Natural killer cell (primary cell): ENCODE data around the gene DGKB. TPM values are rescaled to one million over a fixed set of nuclear protein-coding genes. Genes with fewer than 3 reads are reported as not detected.

Experiments used
- ATAC-seq, 3 donors: fragments of 150-1000 bp in 2 of 3; fragments of 200-7000 bp in 1 of 3; cut with Tn5 transposase; 1 replicate in 1 of 3; 2 replicates in 2 of 3; pipeline ENCODE4 v1.10.0; 2021; ENCODE audit warnings: mild to moderate bottlenecking in 2 of 3, moderate library complexity in 2 of 3
- DNase-seq, 2 donors: peaks; one replicate each; pipeline versions ENCODE4 v3.0.0 to v3.0.0-alpha.2; 2013 to 2021; ENCODE audit warnings: mixed read lengths in 1 of 2
- H3K27ac ChIP-seq: one replicate; pipeline ENCODE4 v1.5.1; 2013; ENCODE audit warnings: mild to moderate bottlenecking, low read length
- H3K27me3 ChIP-seq: one replicate; pipeline ENCODE4 v1.6.1; 2013; ENCODE audit warnings: low read length; ENCODE audit not compliant: control insufficient read depth, insufficient read depth
- H3K36me3 ChIP-seq: one replicate; pipeline ENCODE4 v1.6.1; 2013; ENCODE audit warnings: low read length; ENCODE audit not compliant: control insufficient read depth, insufficient read depth
- H3K4me1 ChIP-seq: one replicate; pipeline ENCODE4 v1.6.1; 2013; ENCODE audit warnings: low read length; ENCODE audit not compliant: control insufficient read depth, insufficient read depth
- H3K4me3 ChIP-seq: one replicate; pipeline ENCODE4 v1.5.1; 2013; ENCODE audit warnings: low read length
- H3K9me3 ChIP-seq: one replicate; pipeline ENCODE4 v1.6.1; 2013; ENCODE audit warnings: low read length; ENCODE audit not compliant: control insufficient read depth, insufficient read depth
- H3K27ac Mint-ChIP-seq, 2 donors: one replicate each; pipeline ENCODE4 v1.8.0; 2022; ENCODE audit warnings: mild to moderate bottlenecking in 2 of 2, mixed read lengths in 2 of 2, moderate library complexity in 1 of 2
- H3K27me3 Mint-ChIP-seq, 2 donors: one replicate each; pipeline ENCODE4 v1.8.0; 2022; ENCODE audit warnings: low read depth in 2 of 2, mixed read lengths in 2 of 2
- H3K36me3 Mint-ChIP-seq: one replicate; pipeline ENCODE4 v1.8.0; 2022; ENCODE audit warnings: mixed read lengths
- H3K4me1 Mint-ChIP-seq, 2 donors: one replicate each; pipeline ENCODE4 v1.8.0; 2022; ENCODE audit warnings: mixed read lengths in 2 of 2
- H3K4me3 Mint-ChIP-seq: one replicate; pipeline ENCODE4 v1.8.0; 2022; ENCODE audit warnings: mild to moderate bottlenecking, moderate library complexity, mixed read lengths
- H3K9me3 Mint-ChIP-seq, 2 donors: one replicate each; pipeline ENCODE4 v1.8.0; 2022; ENCODE audit warnings: mixed read lengths in 2 of 2
- WGBS: methylation state at CpG from one replicate; pipeline ENCODE4 v1.1.7; 2013; ENCODE audit warnings: missing lambda C conversion rate; ENCODE audit not compliant: insufficient coverage; 5-methylcytosine and 5-hydroxymethylcytosine counted together
- intact Hi-C: fragments of 100-400 bp; cut with micrococcal nuclease; formaldehyde crosslinking; loops from one replicate; pipeline ENCODE4 v1.14.2; 2022
- total RNA-seq, 4 donors: library from RNA; stranded (reverse); fragments of 120-200 nt in 1 of 4; gene quantifications; one replicate each; pipeline versions ENCODE4 v1.2.3 to v1.2.4, GENCODE V29; 2013 to 2022
- TF ChIP-seq, protein P1 (sequence below): fragments of 200-600 bp; IDR thresholded peaks from one replicate; pipeline ENCODE4 v1.8.0; 2022; ENCODE audit warnings: antibody characterized with exemption

The DGKB gene
- total RNA-seq, 3 donors from 2014 or later (not counting 1 experiment from before 2014, with no cell fraction given) = not detected

DNA sequence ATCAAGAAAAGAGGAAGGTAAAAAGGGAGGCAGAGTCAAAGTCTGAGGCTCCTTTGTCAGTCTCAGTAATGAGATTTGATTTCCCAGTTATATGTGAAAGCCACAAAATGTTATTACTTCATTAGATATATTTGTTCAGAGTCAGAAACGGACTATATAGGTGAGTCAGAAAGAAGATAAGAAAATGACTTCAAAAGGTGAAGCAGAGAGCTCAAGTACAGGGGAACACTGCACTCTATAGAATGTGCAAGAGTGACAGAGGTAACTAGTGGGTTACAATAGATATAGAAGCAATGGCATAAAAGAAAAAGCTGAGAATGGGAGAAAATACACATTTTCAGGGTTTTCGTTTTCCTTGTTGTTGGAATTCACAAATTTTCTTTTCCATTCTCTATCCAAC lies 43.3 kb downstream of the DGKB start:
- intact Hi-C loops = no loop called here

DNA sequence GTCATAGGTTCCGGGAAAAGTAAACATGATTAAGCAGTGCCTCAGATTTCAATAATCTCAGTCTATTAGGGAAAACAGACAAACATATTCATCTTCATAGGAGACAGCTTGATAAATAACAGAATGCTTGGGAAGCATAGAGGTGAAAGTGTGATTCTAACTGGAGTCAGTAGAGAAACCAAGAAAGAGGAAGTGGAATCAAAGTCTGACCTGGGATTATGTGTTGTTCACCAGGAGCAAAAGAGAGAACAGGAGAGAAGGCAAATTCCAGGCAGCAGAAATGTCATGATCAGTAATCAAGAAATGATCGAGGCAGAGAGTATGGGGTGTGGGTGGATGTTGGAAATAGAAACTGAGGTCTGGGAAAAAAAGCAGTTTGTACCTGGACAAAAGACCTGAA lies 43.7 kb downstream of the DGKB start:
- TF ChIP-seq, protein P1, sequence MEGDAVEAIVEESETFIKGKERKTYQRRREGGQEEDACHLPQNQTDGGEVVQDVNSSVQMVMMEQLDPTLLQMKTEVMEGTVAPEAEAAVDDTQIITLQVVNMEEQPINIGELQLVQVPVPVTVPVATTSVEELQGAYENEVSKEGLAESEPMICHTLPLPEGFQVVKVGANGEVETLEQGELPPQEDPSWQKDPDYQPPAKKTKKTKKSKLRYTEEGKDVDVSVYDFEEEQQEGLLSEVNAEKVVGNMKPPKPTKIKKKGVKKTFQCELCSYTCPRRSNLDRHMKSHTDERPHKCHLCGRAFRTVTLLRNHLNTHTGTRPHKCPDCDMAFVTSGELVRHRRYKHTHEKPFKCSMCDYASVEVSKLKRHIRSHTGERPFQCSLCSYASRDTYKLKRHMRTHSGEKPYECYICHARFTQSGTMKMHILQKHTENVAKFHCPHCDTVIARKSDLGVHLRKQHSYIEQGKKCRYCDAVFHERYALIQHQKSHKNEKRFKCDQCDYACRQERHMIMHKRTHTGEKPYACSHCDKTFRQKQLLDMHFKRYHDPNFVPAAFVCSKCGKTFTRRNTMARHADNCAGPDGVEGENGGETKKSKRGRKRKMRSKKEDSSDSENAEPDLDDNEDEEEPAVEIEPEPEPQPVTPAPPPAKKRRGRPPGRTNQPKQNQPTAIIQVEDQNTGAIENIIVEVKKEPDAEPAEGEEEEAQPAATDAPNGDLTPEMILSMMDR = no peak
- WGBS = 82% methylated on average over 2 of the region's 2 CpGs
- H3K27me3 ChIP-seq = no peaks in the 10 kb centered on the region
- no peak overlapping the region for H3K27ac ChIP-seq
- H3K4me3 ChIP-seq = no peak overlapping the region
- no peaks in the 10 kb centered on the region for H3K36me3 ChIP-seq
- DNase-seq (no peak), ATAC-seq (no peak)
- Mint-ChIP-seq H3K4me3 (no peak overlapping the region), H3K9me3 (peaks cover 2% of the 10 kb centered on the region in 2 donors), H3K36me3 (no peaks in the 10 kb centered on the region), H3K27me3 (no peaks in the 10 kb centered on the region), H3K27ac (no peak overlapping the region), H3K4me1 (no peaks in the 10 kb centered on the region)
- H3K4me1 ChIP-seq = no peaks in the 10 kb centered on the region
- no peaks in the 10 kb centered on the region for H3K9me3 ChIP-seq
- intact Hi-C loops = no loop called here

More for the DNA sequence above, 43.3 kb downstream of the DGKB start:
- H3K9me3 ChIP-seq = no peaks in the 10 kb centered on the region
- H3K27me3 ChIP-seq = no peaks in the 10 kb centered on the region
- ATAC-seq (no peak), DNase-seq (no peak)
- Mint-ChIP-seq H3K4me1 (no peaks in the 10 kb centered on the region), H3K27me3 (no peaks in the 10 kb centered on the region), H3K36me3 (no peaks in the 10 kb centered on the region), H3K4me3 (no peak overlapping the region), H3K9me3 (peaks cover 2% of the 10 kb centered on the region in 2 donors), H3K27ac (no peak overlapping the region)
- no peak overlapping the region for H3K4me3 ChIP-seq
- H3K27ac ChIP-seq = no peak overlapping the region
- TF ChIP-seq, protein P1 = no peak
- H3K36me3 ChIP-seq = no peaks in the 10 kb centered on the region
- 61% methylated on average over 2 of the region's 2 CpGs for WGBS
- no peaks in the 10 kb centered on the region for H3K4me1 ChIP-seq

DNA sequence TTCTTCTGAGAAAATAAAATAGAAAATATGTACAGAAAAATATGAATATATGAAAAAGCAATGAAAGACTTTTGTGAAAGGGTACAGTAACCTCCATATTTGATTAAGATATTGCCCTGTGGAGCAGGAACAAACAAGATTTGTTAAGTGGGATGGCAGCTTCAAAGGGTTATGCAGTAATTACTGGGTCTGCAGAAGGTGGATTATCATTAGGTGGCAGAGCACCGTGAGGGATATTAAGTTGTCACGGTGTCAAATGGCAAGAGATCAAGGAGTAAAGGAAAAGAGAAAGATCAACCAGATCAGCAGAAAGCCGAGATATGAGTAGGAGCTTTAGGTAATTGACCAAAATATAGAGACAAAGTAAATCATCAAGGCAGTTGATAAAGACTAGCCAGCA lies 44.1 kb downstream of the DGKB start:
- no peak overlapping the region for H3K27ac ChIP-seq
- WGBS = 56% methylated on average over 3 of the region's 3 CpGs
- peaks cover 2% of the 10 kb centered on the region in 2 donors for H3K9me3 Mint-ChIP-seq
- no peak for ATAC-seq
- no peaks in the 10 kb centered on the region for H3K27me3 Mint-ChIP-seq
- TF ChIP-seq, protein P1 = no peak
- intact Hi-C loops = no loop called here
- H3K27me3 ChIP-seq = no peaks in the 10 kb centered on the region
- no peak overlapping the region for H3K27ac Mint-ChIP-seq
- H3K36me3 Mint-ChIP-seq = no peaks in the 10 kb centered on the region
- no peaks in the 10 kb centered on the region for H3K4me1 ChIP-seq
- no peaks in the 10 kb centered on the region for H3K36me3 ChIP-seq
- no peaks in the 10 kb centered on the region for H3K9me3 ChIP-seq
- H3K4me1 Mint-ChIP-seq = no peaks in the 10 kb centered on the region
- H3K4me3 ChIP-seq = no peak overlapping the region
- DNase-seq = no peak
- no peak overlapping the region for H3K4me3 Mint-ChIP-seq

DNA sequence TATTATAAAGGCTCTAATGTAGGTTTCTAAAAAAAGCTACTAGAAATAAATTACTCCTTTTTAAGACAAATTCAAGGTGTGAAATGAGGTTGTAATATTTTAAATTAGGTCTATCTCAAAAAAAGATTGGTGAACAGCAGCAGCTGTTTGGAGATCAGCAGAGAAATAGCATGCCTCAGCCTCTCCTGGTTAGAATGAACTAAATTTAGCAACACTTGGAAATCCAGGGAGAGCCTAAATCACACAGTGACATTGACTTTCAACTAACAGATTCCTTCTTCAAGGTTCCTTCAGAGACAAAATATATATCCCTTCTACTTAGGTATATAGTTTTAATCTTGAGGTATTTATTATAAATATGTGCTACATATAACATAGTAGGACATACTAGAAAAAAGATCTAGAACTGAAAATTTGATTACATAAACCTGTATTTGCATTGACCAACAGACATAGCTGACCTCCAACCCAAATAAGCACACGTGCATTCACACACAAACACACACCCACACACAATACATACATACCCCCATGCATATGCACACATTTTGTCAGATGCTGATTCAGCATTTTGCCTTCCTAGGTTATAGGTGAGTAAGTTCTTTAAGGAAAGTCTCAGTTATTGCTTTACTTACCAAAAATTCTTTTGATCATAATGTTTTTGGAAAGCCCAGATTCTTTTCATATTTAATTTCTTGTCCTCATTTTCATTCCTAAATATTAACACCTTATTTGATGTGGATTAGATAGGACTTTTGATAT lies 47.3 kb downstream of the DGKB start:
- Histone ChIP-seq H3K27me3 (no peaks in the 10 kb centered on the region), H3K4me3 (no peak overlapping the region), H3K9me3 (no peaks in the 10 kb centered on the region), H3K27ac (no peak overlapping the region), H3K4me1 (no peaks in the 10 kb centered on the region), H3K36me3 (no peaks in the 10 kb centered on the region)
- intact Hi-C loops = no loop called here
- DNase-seq (no peak), ATAC-seq (no peak)
- TF ChIP-seq, protein P1 = no peak
- no peak overlapping the region for H3K27ac Mint-ChIP-seq
- H3K27me3 Mint-ChIP-seq = no peaks in the 10 kb centered on the region
- 57% methylated on average over 1 of the region's 1 CpG for WGBS
- no peaks in the 10 kb centered on the region for H3K36me3 Mint-ChIP-seq
- no peaks in the 10 kb centered on the region for H3K4me1 Mint-ChIP-seq
- H3K9me3 Mint-ChIP-seq = peaks cover 2 to 7% of the 10 kb centered on the region in 2 donors
- H3K4me3 Mint-ChIP-seq = no peak overlapping the region
